GM19395 (cell line): ENCODE measurements around the gene ZNF467.
A peak's percentile ranks its signal among the peaks of the same experiment; 100 is the strongest.

Experiments
- ATAC-seq: cut with Tn5 transposase; IDR thresholded peaks from one replicate; pipeline ENCODE4 v1.9.1; 2021; ENCODE audit warnings: mild to moderate bottlenecking, moderate library complexity; ENCODE audit not compliant: unreplicated experiment

Gene ZNF467

GRCh38 chr7:149729586-149729982 lies 43.8 kb downstream of the ZNF467 start:
- no peak for ATAC-seq

- ATAC-seq: no peak
Measured at GRCh38 chr7:149728491-149729375, 44.7 kb downstream of the ZNF467 start.

- ATAC-seq: no peak
Measured at GRCh38 chr7:149727899-149728476, 45.4 kb downstream of the ZNF467 start.

GRCh38 chr7:149727053-149727898 lies 46.1 kb downstream of the ZNF467 start:
- no peak for ATAC-seq

GRCh38 chr7:149725916-149726315 lies 47.5 kb downstream of the ZNF467 start:
- ATAC-seq: no peak

- no peak for ATAC-seq
Measured at GRCh38 chr7:149725426-149725821, 48.0 kb downstream of the ZNF467 start.

GRCh38 chr7:149724661-149725425 lies 48.5 kb downstream of the ZNF467 start:
- no peak for ATAC-seq

GRCh38 chr7:149723795-149724495 lies 49.4 kb downstream of the ZNF467 start:
- no peak for ATAC-seq

- no peak for ATAC-seq
Measured at GRCh38 chr7:149723082-149723767, 50.2 kb downstream of the ZNF467 start.

GRCh38 chr7:149722356-149722957 lies 50.9 kb downstream of the ZNF467 start:
- no peak for ATAC-seq

- no peak for ATAC-seq
Measured at GRCh38 chr7:149721084-149721601, 52.2 kb downstream of the ZNF467 start.

- ATAC-seq: peak; percentile 62
Measured at GRCh38 chr7:149720372-149721083, 52.9 kb downstream of the ZNF467 start.

- ATAC-seq: peak; percentile 42
Measured at GRCh38 chr7:149719912-149720335, 53.5 kb downstream of the ZNF467 start.

GRCh38 chr7:149719050-149719899 lies 54.1 kb downstream of the ZNF467 start:
- ATAC-seq: no peak

- ATAC-seq: no peak
Measured at GRCh38 chr7:149718730-149719049, 54.7 kb downstream of the ZNF467 start.

GRCh38 chr7:149717481-149717880 lies 55.9 kb downstream of the ZNF467 start:
- no peak for ATAC-seq

GRCh38 chr7:149716932-149717307 lies 56.5 kb downstream of the ZNF467 start:
- no peak for ATAC-seq
